ENCODE measurements around the gene OIP5. TPM values are rescaled to one million over a fixed set of nuclear protein-coding genes. Genes with fewer than 3 reads are reported as not detected.
"Not testable (repeated sequence)": the region's sequence is repeated elsewhere in the genome, so short reads cannot be mapped to it uniquely, and the experiment has no call there.

Gene OIP5
- total RNA-seq, 1 donor from 2014 or later = 3.2 TPM

GRCh38 chr15:41301587-41301986 is 30.8 kb downstream of the OIP5 start:
- no peak for DNase-seq

- not testable (repeated sequence) for DNase-seq
Measured at GRCh38 chr15:41301139-41301538, 31.3 kb downstream of the OIP5 start.

GRCh38 chr15:41292521-41292920 is 39.9 kb downstream of the OIP5 start:
- DNase-seq = no peak

GRCh38 chr15:41291065-41291631 is 41.2 kb downstream of the OIP5 start:
- no peak for DNase-seq

- DNase-seq = no peak
Measured at GRCh38 chr15:41289953-41290352, 42.4 kb downstream of the OIP5 start.

- DNase-seq = no peak
Measured at GRCh38 chr15:41288464-41288863, 43.9 kb downstream of the OIP5 start.

GRCh38 chr15:41286665-41287333 is 45.6 kb downstream of the OIP5 start:
- DNase-seq = no peak

- no peak for DNase-seq
Measured at GRCh38 chr15:41285285-41285684, 47.1 kb downstream of the OIP5 start.

GRCh38 chr15:41284427-41285177 is 47.8 kb downstream of the OIP5 start:
- DNase-seq = no peak

GRCh38 chr15:41283653-41284426 is 48.6 kb downstream of the OIP5 start:
- peak; percentile 99 for DNase-seq

GRCh38 chr15:41282980-41283652 is 49.3 kb downstream of the OIP5 start:
- not testable (repeated sequence) for DNase-seq

GRCh38 chr15:41282436-41282835 is 50.0 kb downstream of the OIP5 start:
- not testable (repeated sequence) for DNase-seq

GRCh38 chr15:41281236-41281635 is 51.2 kb downstream of the OIP5 start:
- no peak for DNase-seq

GRCh38 chr15:41279535-41280283 is 52.7 kb downstream of the OIP5 start:
- DNase-seq = no peak

- no peak for DNase-seq
Measured at GRCh38 chr15:41278319-41278718, 54.1 kb downstream of the OIP5 start.

GRCh38 chr15:41276831-41277230 is 55.6 kb downstream of the OIP5 start:
- DNase-seq = no peak

GRCh38 chr15:41269887-41270286 is 62.5 kb downstream of the OIP5 start:
- DNase-seq = no peak

GRCh38 chr15:41263891-41264351 is 68.5 kb downstream of the OIP5 start:
- DNase-seq = no peak

GRCh38 chr15:41262571-41262970 is 69.8 kb downstream of the OIP5 start:
- no peak for DNase-seq

GRCh38 chr15:41260924-41261323 is 71.5 kb downstream of the OIP5 start:
- not testable (repeated sequence) for DNase-seq

- DNase-seq = no peak
Measured at GRCh38 chr15:41259546-41260189, 72.7 kb downstream of the OIP5 start.
